Stimulated activated CD4-positive, alpha-beta T cell treated with anti-CD3 and anti-CD28 coated beads, TNF-alpha, amount 100 ng/mL, for 48 hours (primary cell): ENCODE measurements around the gene ECHDC1.
"Not testable (repeated sequence)": the region's sequence is repeated elsewhere in the genome, so short reads cannot be mapped to it uniquely, and the experiment has no call there.

Experiments
- DNase-seq, 3 donors: peaks; one replicate each; pipeline ENCODE4 v3.0.0-alpha.2; 2020; ENCODE audit warnings: low read depth in 3 of 3

The ECHDC1 gene

GRCh38 chr6:127342296-127342945 is 988 bp downstream of the ECHDC1 start:
- DNase-seq, result no peak

DNA sequence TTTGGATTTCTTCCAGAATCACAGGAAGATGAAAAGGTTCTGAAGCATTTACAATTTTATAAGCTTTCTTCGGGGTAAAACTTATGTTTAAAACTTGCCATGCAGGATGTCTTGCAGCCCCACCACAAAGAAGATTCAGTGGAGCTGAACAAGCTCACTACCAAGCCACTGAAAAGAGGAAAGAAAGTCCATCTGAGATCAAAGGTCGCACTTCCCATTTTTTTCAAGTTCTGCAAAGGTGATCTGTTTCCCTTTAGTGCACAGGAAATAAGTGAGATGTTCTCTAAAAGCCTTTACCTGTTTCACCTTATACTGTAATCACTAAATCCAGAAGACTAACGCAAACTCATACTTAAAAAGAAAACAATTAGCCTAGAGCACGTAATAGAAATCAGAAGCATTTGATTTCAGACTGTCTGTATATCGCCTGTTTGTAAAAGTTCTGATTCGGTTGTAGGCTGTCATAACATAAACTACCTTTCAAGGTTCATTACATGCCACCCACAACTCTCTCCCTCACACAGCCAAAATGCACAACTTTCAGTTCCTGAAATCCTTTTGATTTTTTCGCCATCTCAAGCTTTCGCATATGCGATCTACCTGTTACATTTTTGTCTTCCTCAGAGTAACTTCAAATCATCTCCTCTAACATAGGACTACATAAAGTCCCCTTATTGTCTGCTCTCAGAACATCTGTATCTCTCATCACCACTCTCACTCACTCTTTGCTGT is 1.8 kb downstream of the ECHDC1 start:
- DNase-seq, result no peak

GRCh38 chr6:127340171-127340570 is 3.2 kb downstream of the ECHDC1 start:
- no peak for DNase-seq

DNA sequence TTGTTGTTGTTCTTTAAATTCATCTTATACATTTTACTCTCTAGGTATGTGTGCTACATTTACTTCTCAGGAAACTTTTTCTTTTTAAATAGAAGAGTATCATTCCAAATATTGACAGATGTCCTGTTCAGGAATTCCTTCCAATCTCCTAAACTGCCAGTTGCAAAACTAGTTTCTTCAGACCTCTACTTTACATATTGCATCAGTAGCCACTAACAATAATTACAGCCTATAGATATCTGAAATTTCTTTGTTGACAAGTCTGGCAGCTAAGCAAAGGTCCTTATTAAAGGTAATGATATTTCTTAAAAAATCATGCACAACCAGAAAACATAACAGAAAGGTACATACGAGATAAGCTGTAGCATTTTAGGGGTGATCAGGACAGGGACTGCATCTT is 4.5 kb downstream of the ECHDC1 start:
- DNase-seq, result no peak

- DNase-seq, result no peak
Observed at GRCh38 chr6:127332383-127332961, 10.9 kb downstream of the ECHDC1 start.

DNA sequence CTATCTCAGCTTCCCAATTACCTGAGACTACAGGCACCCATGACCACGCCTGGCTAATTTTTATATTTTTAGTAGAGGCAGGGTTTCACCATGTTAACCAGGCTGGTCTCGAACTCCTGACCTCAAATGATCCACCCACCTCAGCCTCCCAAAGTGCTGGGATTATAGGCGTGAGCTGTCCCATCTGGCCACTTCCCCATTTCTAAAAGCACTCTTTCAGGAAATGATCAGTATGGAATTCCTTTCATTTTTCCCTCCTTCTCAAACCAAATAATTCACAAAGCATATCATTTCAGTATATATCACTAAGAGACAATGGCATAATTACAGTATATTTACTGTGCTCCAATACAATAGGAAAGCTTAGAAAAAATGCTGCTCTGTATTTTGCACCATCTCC is 12.2 kb downstream of the ECHDC1 start:
- DNase-seq, result not testable (repeated sequence)

DNA sequence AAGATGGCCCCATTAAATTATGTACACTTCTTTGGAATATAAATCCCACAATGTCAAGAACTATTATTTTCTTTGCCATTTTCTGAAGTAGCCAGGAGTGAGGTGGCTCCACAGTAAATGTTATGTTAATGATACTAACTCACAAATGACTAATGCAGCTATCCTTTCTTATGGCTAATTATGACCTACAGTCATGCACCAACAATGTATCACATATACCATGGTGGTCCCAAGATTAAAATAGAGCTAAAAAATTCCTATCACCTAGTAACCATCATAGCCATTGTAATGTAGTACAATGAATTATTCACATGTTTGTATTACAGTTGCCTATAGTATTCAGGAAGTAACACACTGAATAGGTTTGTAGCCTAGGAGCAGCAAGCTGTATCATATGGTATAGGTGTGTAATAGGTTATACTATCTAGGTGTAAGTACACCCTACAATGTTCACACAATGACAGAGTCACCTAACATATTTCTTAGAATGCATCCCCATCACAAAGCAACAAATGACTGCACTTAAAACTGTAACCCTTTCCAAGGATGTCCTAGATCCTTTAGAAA is 15.3 kb downstream of the ECHDC1 start:
- no peak for DNase-seq

- no peak for DNase-seq
Observed at GRCh38 chr6:127319686-127320085, 23.7 kb downstream of the ECHDC1 start.

DNA sequence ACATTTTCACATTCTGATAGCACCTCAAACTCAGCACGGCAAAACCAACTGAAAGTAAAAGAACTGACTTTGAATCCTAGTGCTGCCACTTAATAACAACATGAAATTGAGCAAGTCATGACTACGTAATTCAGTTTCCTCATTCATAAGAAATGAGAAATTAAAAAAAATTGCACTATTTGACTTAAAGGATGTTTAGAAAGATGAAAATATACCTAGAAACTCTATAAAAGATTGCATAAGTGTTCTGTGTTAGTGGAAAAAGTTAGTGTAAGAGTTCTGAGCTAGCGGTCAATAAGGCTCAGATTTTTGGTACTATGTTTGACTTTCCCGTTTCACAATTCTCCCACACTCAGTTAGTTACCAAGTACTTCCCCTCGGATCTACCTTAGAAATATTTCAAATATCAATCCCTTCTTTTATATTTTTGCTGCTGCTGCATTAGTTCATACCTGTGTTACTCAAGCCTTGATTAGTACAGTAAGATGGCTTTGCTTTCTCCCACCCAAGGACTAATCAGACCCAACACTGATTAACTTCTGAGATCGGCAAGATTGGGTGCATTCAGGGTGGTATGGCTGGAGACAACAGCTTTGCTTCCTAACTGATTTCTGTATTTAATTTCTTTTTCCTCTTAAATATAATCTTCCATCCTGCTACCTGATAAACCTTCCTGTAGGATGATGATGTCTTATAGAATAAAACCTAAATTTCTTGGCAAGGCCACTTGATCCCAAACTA is 25.9 kb downstream of the ECHDC1 start:
- no peak for DNase-seq

- DNase-seq, result no peak
Observed at GRCh38 chr6:127305741-127306140, 37.7 kb downstream of the ECHDC1 start.

- no peak for DNase-seq
Observed at GRCh38 chr6:127303917-127304316, 39.5 kb downstream of the ECHDC1 start.

DNA sequence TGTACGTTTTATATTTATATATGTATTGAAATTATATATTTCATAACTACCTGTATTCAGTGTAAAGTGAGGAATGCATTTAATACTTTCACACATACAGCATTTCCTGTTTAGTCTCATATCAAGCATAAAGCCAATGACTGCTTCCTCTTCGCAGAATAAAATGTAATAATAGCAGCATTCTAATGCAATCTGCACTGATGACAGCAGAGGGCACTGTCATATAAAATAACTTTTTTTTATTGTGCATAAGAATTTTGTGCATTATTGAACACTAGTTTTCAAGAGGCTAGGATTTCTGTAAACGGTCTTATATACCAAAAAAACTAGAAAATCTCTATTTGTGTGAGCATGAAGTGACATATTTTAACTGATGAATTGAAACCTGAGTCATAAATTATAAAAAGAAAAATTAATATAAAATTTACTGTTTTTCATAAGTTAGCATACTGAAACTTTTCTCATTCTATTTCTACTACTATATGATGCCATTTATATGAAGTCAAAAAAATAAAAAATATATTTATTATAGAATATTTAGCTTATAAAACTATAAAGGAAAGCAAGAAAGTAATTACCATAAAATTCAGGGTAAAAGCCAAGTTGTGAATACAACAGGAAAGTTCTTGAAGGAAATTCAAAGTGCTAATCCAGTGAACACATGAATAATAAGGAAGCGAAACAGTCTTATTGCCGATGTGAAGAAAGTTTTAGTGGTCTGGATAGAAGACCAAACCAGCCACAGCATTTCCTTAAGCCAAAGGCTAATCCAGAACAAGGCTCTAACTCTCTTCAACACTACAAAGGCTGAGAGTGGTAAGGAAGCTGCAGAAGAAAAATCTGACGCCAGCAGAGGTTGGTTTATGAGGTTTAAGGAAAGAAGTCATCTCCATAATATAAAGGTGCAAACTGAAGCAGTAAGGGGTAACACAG is 40.4 kb downstream of the ECHDC1 start:
- DNase-seq, result peak in 1 of 3 donors; percentile 11

- DNase-seq, result no peak
Observed at GRCh38 chr6:127301199-127301700, 42.2 kb downstream of the ECHDC1 start.

DNA sequence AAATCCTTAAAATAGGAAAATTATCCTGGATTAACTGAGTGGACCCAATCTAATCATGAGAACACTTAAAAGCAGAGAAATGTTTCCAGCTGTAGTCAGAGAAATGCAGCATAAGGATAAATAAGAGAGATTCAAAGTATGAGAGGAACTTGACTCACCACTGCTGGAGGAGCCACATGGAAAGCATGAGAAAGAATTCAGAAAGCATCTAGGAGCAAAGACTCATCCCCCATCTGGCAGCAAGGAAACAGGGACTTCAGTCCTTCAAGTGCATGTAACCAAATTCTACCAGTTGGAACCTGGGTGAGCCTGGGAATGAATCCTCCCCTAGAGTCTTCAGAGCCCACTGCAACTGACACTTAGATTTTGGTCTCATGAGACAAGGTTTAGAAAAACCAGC is 43.0 kb downstream of the ECHDC1 start:
- no peak for DNase-seq

- no peak for DNase-seq
Observed at GRCh38 chr6:127299522-127300240, 43.7 kb downstream of the ECHDC1 start.

DNA sequence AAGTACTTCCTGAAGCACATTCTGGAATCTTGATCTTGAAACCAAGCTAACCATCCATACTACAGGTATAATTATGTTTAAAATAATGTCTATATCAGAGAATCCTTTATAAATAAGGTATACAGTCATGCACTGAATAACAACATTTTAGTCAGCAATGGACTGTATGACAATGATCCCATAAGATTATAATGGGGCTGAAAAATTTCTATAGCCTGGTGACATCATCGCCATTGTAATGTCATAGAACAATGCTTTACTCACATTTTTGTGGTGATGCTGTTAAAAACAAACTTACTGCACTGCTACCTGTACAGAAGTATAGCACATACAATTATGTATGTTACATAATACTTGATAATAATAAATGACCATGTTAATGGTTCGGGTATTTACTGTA is 44.9 kb downstream of the ECHDC1 start:
- DNase-seq, result no peak

- no peak for DNase-seq
Observed at GRCh38 chr6:127297502-127298070, 45.8 kb downstream of the ECHDC1 start.

GRCh38 chr6:127291495-127291894 is 51.9 kb downstream of the ECHDC1 start:
- no peak for DNase-seq

GRCh38 chr6:127290391-127291265 is 52.8 kb downstream of the ECHDC1 start:
- no peak for DNase-seq
